8988T (cell line): ENCODE data around the gene RPUSD1.

Source experiments
- DNase-seq: peaks from one replicate; pipeline ENCODE4 v3.0.0; 2011

Gene RPUSD1

GRCh38 chr16:797686-798085, 9.5 kb upstream of the RPUSD1 start:
- no peak for DNase-seq

GRCh38 chr16:797120-797420, 8.9 kb upstream of the RPUSD1 start:
- peak; percentile 73 for DNase-seq

DNA sequence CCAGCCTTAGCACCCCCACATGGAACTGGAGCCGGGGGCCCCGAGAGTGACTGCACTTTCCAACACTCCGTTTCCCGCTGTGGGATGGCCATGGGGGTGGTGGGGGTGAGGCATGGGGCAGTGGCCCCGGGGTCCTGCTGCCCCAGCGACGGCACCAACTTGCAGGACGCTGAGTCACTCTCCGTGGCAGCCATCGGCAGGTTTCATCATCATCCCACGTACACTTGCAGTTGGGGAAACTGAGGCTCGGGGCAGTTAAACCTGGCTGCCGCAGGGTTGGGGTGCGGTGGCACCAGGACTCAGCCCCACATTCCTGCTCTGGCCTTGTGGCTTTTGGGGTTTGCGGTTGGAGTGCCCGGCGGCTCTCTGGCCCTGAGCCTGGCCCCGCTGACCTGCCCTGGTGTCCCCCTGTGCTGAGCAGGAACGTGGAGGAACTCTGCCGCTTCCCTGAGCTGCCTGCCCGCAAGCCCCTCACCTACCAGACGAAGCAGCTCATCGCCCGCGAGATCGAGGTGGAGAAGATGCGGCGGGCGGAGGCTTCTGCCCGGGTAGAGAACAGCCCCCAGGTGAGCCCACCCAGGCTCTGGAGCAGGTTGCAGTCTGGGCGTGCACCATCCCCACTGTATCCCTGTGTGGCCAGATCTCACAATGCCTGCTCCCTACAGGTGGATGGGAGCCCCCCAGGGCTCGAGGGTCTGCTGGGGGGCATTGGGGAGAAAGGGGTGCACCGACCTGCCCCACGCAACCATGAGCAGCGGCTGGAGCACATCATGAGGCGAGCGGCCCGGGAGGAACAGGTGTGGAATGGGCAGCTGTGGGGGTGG, 8.3 kb upstream of the RPUSD1 start:
- DNase-seq, result peak; percentile 31

DNA sequence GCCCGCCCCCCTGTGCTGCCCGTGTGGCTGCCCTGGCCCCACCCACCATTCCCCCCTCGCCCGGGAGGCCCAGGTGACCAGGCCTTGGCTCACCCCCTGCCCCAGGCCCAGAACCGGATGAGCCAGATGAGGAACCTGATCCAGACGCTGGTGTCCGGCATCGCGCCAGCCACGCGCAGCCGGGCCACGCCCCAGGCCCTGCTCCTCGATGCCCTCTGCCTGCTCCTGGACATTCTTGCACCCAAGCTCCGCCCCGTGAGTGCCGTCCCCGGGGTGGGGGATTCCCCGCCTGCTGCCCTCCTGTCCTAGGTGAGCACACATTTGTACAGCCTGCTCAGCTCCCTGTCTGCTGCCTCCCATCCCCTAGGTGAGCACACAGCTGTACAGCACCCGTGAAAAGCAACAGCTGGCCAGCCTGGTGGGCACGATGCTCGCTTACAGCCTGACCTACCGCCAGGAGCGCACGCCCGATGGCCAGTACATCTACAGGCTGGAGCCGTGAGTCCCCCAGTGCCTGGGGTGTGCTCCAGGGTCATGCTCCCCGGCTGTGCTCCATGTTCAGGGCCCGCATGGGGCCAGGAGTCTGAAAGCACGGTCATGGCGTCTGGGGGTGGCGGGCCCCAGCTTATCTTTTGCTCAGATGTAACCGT, 7.5 kb upstream of the RPUSD1 start:
- peak; percentile 39 for DNase-seq

- DNase-seq, result no peak
Measured at GRCh38 chr16:794853-795466, 6.8 kb upstream of the RPUSD1 start.

DNA sequence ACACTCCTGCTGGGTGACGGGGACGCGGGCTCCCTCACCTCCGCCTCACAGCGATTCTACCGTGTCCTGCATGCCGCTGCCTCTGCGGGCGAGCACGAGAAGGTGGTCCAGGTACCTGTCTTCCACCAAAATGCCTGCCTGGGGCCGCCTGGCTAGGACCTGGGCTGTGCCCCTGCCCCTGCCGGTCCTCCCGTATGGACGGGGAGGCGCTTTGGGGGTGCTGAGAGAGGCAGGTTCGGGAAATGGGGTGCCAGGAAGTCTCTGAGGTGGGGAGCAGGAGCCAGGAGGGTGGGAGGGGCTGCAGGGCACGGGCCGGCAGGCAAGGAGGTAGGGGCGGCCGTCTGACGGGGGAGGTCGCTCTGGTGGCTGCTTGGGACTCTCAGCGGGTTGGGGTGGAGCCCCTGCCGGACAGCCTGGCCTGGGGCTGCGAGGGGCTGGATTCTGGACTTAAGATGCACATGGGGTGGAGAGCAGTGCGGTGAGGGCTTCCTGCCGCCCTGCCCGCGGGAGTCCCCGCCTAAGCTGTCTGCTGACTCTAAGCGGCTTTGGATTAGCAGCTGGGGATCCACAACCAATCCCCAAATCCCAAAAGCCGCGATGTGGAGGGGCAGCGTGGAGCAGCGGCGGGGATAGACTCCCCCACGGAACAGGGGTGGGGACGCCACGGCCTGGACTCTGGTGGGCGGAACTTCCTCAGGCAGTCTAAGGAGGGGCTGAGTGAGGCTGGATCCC, 6.1 kb upstream of the RPUSD1 start:
- DNase-seq, result no peak

DNA sequence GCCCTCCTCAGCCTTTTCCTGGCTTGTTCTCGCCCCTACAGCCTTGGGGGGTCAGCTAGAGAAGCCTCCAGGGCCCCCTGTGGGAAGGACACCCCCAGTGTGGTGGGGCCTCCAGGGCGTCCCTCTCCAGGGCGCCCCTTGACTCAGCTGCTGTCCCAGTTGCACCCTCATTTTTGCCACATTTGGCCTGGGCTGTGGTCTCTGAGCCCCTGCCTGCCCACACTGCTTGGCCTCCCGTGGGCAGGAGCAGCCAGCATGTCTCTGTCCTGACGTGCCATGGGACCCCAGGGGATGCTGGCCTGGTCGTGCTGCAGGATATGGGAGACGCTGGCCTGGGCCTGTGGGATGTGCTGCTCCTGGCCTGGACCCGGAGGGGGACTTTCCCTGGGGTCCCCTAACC, 5.2 kb upstream of the RPUSD1 start:
- no peak for DNase-seq

DNA sequence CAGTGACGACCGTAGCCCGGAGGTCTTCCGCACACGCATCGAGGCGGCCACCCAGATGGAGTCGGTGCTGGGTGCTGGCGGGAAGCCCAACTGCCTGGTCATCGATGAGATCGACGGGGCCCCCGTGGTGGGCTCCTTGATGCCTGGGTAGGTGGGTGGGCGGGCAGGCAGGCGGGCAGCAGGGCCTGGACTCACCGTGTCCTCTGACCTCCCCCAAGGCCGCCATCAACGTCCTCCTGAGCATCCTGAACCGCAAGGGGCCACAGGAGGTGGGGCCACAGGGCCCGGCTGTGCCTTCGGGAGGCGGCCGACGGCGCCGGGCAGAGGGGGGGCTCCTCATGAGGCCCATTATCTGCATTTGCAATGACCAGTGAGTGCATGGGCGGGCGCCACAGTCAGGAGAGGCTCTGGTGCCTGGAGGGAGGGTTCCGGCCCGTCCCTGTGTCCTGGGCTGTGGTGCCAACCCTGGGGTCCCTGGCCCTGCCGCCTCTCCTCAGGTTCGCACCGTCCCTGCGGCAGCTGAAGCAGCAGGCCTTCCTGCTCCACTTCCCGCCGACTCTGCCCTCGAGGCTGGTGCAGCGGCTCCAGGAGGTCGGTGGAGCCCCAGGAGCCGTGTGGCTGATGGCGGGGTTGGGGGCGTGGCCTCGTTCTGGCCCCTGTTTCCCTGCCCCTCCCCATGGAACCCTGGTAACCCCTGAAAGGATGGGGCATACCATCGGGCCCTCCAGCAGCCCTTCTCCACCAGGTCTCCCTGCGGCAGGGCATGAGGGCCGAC, 4.2 kb upstream of the RPUSD1 start:
- DNase-seq, result no peak

- DNase-seq, result no peak
Measured at GRCh38 chr16:791131-791530, 3.0 kb upstream of the RPUSD1 start.

DNA sequence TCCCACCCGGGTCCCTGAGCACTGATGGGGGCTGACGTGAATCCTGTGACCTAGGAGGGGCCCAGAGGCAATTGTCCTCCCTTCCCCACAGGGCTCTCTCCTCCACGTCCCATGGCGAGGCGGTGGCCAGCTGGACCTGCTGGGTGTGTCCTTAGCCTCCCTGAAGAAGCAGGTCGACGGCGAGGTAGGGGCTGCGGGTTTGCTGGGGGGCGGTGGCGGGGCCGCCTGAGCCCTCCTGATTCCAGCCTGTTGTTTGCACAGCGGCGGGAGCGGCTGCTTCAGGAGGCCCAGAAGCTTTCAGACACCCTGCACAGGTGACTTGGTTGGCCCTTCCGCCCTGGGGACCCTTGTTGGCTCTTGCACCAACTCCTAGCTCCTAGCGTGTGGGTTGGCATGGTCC, 1.9 kb upstream of the RPUSD1 start:
- no peak for DNase-seq

DNA sequence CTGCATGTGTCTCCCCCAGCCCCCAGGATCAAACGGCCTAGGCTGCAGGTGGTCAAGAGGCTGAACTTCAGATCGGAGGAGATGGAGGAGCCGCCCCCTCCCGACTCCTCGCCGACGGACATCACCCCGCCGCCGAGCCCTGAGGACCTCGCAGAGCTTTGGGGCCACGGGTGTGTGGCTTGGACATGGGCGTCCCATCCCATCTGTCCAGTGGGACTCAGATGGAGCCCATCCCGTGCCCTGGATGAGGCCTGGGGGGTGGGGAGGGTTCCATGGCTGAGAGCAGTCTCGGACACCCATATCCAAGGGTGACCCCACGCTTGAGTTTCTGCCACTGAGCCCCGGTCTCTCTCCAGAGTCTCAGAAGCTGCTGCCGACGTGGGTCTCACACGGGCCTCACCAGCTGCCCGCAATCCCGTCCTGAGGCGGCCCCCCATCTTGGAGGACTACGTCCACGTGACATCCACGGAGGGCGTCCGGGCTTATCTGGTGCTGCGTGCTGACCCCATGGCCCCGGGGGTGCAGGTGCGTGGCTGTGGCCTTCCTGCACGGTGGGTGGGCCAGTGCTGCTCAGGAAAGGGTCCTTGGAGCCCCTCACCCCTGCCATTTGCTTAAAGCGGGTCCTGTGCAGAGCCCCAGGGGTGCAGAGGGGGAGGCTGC, 1.1 kb upstream of the RPUSD1 start:
- DNase-seq, result no peak

DNA sequence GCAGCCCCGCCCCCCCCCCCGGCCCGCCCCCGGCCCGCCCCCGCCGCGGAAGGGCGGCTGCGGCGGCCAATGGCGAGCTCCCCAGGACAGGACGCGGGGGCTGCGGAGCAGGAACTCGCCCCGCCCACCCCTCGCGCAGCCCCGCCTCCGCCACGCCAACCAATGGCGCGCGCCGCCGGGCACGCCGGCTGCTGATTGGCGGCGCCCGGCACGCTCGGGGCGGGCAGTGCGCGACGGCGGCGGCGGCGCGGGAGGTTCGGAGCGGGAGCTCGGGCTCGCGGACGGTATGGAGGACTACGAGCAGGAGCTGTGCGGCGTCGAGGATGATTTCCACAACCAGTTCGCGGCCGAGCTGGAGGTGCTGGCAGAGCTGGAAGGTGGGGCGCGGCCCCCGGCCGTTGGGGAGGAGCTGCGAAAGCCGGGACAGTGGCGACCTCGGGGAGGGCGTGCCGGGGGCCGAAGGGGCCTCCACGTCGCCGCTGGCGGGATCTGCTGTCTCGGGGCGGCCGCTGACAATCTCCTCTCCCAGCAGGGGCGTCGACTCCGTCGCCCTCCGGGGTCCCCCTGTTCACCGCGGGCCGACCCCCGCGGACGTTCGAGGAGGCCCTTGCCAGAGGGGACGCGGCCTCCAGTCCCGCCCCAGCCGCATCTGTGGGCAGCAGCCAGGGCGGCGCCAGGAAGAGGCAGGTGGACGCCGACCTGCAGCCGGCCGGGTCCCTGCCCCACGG, 382 bp upstream of the RPUSD1 start, which contains the start of gene CHTF18:
Gene CHTF18 (plus strand): TSS at position 222 of the 728 bp plus-strand sequence. CDS start 65 bp downstream, at position 287.
- peak; percentile 97 for DNase-seq

DNA sequence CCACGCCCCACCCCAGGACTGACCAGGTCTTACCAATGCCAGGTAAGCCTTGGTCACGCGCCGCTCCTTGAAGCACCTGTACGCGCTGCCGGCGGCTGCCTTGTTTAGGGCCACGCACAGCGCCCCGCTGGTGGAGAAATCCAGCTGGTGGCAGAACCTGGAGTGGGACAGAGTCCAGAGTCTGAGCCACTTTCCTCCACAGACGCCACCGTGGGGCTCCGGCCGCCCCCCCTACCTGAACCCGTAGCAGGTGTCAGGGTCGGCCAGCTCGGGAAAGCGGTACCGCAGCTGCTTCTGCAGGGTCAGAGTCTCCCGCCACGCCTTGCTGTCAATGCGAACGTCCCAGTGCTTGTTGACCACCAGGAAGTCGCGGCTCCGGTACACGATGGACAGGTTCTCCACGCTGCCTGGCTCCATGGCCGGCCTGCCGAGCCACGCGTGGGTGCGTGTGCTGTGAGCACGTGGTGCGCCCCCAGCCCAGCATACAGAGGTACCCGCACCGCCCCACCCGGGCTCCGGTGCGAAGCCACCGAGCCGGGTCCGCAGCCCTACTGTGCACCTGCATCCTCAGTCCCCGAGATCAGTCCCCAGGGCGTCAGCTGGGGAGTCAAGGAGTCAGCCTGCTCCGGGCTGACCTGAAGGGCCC, 737 bp downstream of the RPUSD1 start:
- DNase-seq, result no peak

GRCh38 chr16:785563-786535, 2.3 kb downstream of the RPUSD1 start:
- DNase-seq, result peak; percentile 88

DNA sequence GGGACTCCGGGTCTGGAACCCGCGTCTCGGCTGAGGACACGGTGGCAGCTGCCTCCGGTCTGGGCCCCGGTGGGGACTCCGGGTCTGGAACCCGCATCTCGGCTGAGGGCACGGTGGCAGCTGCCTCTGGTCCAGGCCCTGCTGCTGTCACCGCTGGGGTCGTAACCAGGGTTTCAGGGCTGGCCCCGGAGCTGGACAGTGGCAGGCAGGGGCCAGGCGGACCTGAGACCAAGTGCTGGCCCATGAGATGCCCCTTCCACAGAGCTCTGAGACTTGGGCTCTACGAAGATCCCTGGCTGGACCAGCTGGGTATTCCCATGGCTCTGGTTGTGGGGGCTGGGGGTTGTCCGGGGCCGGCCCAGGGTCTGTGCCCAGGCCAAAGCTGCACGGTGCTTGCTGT, 3.8 kb downstream of the RPUSD1 start:
- DNase-seq, result no peak

DNA sequence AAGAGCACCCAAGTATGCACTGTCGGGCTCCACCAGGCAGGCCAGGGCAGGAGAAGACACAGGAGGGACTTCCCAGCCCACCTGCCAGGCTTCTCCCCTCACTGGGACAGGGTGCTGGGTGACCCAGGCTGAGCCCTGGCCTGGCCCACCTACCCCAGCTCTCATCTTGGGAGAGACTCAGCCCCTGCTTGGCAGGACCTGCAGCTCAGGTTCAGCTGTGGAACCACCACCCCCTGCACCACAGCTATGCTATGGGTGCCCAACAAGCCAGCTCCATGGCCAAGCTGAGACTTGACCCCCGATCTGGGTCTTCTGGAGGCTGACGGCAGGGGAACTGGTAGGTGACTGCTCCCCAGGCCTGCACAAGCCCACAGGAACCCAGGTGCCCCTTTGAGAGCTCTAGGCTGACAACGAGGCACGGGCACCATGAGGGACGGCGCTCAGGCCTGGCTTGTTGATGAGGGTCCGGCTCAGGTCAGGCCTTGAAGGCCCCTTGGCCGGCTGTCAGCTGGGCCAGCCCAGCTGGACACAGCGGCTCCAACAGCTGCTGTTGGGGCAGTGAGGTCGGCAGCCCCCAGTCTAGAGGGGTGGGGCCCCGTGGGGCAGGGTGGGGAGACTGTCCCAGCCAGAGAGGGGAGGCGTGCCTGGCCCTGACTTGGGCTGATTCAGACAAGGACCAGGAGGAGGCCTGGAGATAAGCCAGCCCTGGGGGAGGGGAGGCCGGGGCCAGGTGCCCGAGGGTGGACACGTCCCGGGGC, 4.6 kb downstream of the RPUSD1 start:
- DNase-seq, result no peak

- DNase-seq, result no peak
Measured at GRCh38 chr16:782766-783403, 5.3 kb downstream of the RPUSD1 start.

- DNase-seq, result no peak
Measured at GRCh38 chr16:782258-782657, 5.9 kb downstream of the RPUSD1 start.
